Loucy (cell line): ENCODE results near the gene ARHGAP40.

ENCODE experiments used
- H2AFZ ChIP-seq: fragments of 200-600 bp; sonication (generic); 2 replicates; pipeline ENCODE4 v1.6.0; 2016; ENCODE audit warnings: antibody characterized with exemption, mild to moderate bottlenecking, low read length, moderate library complexity
- H3F3A ChIP-seq: fragments of 200-600 bp; 2 replicates; pipeline ENCODE4 v1.6.0; 2016; ENCODE audit warnings: antibody characterized with exemption, low read depth, mild to moderate bottlenecking
- H3K27me3 ChIP-seq: fragments of 200-600 bp; sonication (generic); 2 replicates; pipeline ENCODE4 v1.6.1; 2014; ENCODE audit warnings: low read length, mild to moderate bottlenecking; ENCODE audit not compliant: insufficient read depth, poor library complexity, severe bottlenecking
- H3K36me3 ChIP-seq: fragments of 200-600 bp; sonication (generic); 2 replicates; pipeline ENCODE4 v1.6.1; 2016; ENCODE audit warnings: low read length; ENCODE audit not compliant: insufficient read depth
- H3K4me1 ChIP-seq: fragments of 200-600 bp; sonication (generic); 2 replicates; pipeline ENCODE4 v1.5.1; 2014; ENCODE audit warnings: low read length, mild to moderate bottlenecking; ENCODE audit not compliant: insufficient read depth, poor library complexity, severe bottlenecking
- H3K4me2 ChIP-seq: fragments of 200-600 bp; sonication (generic); 2 replicates; pipeline ENCODE4 v1.6.0; 2014; ENCODE audit warnings: antibody characterized with exemption, low read length, low read depth, mild to moderate bottlenecking; ENCODE audit not compliant: poor library complexity, severe bottlenecking
- H3K4me3 ChIP-seq: fragments of 200-600 bp; sonication (generic); 2 replicates; pipeline ENCODE4 v1.5.1; 2014; ENCODE audit warnings: low read length, mild to moderate bottlenecking, mixed read lengths; ENCODE audit not compliant: poor library complexity, severe bottlenecking
- H3K79me2 ChIP-seq: fragments of 200-600 bp; sonication (generic); 2 replicates; pipeline ENCODE4 v1.6.1; 2014; ENCODE audit warnings: low read length; ENCODE audit not compliant: insufficient read depth
- H3K9ac ChIP-seq: fragments of 200-600 bp; sonication (generic); 2 replicates; pipeline ENCODE4 v1.6.0; 2014; ENCODE audit warnings: mild to moderate bottlenecking, low read depth, low read length, moderate library complexity; ENCODE audit not compliant: poor library complexity, severe bottlenecking
- H3K9me2 ChIP-seq: fragments of 200-600 bp; sonication (generic); replicated peaks from 2 replicates; pipeline ENCODE4 v1.6.1; 2016; ENCODE audit warnings: low read depth, low read length, mixed read lengths
- H3K9me3 ChIP-seq: fragments of 200-600 bp; sonication (generic); 2 replicates; pipeline ENCODE4 v1.6.1; 2014; ENCODE audit warnings: mild to moderate bottlenecking, antibody characterized with exemption, low read length, low read depth; ENCODE audit not compliant: insufficient read depth
- H4K20me1 ChIP-seq: fragments of 200-600 bp; sonication (generic); 2 replicates; pipeline ENCODE4 v1.6.0; 2014; ENCODE audit warnings: antibody characterized with exemption, low read length, mild to moderate bottlenecking; ENCODE audit not compliant: insufficient read depth, poor library complexity, severe bottlenecking
- CTCF ChIP-seq: fragments of 200-600 bp; sonication (generic); conservative IDR thresholded peaks from 2 replicates; pipeline ENCODE4 v1.5.1; 2014; ENCODE audit warnings: mild to moderate bottlenecking, antibody characterized with exemption, low read length
- EZH2phosphoT487 ChIP-seq: fragments of 200-600 bp; IDR thresholded peaks from 2 replicates; pipeline ENCODE4 v1.6.1; 2018; ENCODE audit warnings: antibody characterized with exemption, mild to moderate bottlenecking, moderate library complexity, borderline replicate concordance

The ARHGAP40 gene

GRCh38 chr20:38697306-38697705, 95.7 kb downstream of the ARHGAP40 start:
- Histone ChIP-seq H3K9me3 (no peaks in the 10 kb centered on the region), H3K9me2 (no peaks in the 10 kb centered on the region), H2AFZ (no peak overlapping the region), H3K9ac (no peak overlapping the region), H3F3A (no peaks in the 10 kb centered on the region), H4K20me1 (no peaks in the 10 kb centered on the region), H3K79me2 (no peaks in the 10 kb centered on the region), H3K4me3 (no peak overlapping the region), H3K27me3 (no peaks in the 10 kb centered on the region), H3K4me2 (no peak overlapping the region), H3K4me1 (no peaks in the 10 kb centered on the region), H3K36me3 (no peaks in the 10 kb centered on the region)
- TF ChIP-seq CTCF (no peak), EZH2phosphoT487 (no peak)

GRCh38 chr20:38698541-38698940, 96.9 kb downstream of the ARHGAP40 start:
- no peaks in the 10 kb centered on the region for H3K27me3 ChIP-seq
- H3K36me3 ChIP-seq = no peaks in the 10 kb centered on the region

GRCh38 chr20:38700141-38700540, 98.5 kb downstream of the ARHGAP40 start:
- H3F3A ChIP-seq = no peaks in the 10 kb centered on the region
- no peak overlapping the region for H3K4me2 ChIP-seq
- no peaks in the 10 kb centered on the region for H3K9me2 ChIP-seq
- no peaks in the 10 kb centered on the region for H3K36me3 ChIP-seq
- H4K20me1 ChIP-seq = no peaks in the 10 kb centered on the region
- no peaks in the 10 kb centered on the region for H3K79me2 ChIP-seq
- H3K4me3 ChIP-seq = no peak overlapping the region
- no peak overlapping the region for H3K9ac ChIP-seq
- H3K9me3 ChIP-seq = no peaks in the 10 kb centered on the region
- no peak overlapping the region for H2AFZ ChIP-seq
- TF ChIP-seq CTCF = no peak
- TF ChIP-seq EZH2phosphoT487 = no peak
- no peaks in the 10 kb centered on the region for H3K4me1 ChIP-seq
- H3K27me3 ChIP-seq = no peaks in the 10 kb centered on the region

More at GRCh38 chr20:38698541-38698940, 96.9 kb downstream of the ARHGAP40 start:
- H3K4me3 ChIP-seq = no peak overlapping the region
- H3K4me2 ChIP-seq = no peak overlapping the region
- H3K9ac ChIP-seq = no peak overlapping the region
- no peaks in the 10 kb centered on the region for H3K9me2 ChIP-seq
- H3K79me2 ChIP-seq = no peaks in the 10 kb centered on the region
- no peaks in the 10 kb centered on the region for H3K4me1 ChIP-seq
- no peaks in the 10 kb centered on the region for H3K9me3 ChIP-seq
- no peaks in the 10 kb centered on the region for H3F3A ChIP-seq
- no peaks in the 10 kb centered on the region for H4K20me1 ChIP-seq
- no peak overlapping the region for H2AFZ ChIP-seq
- TF ChIP-seq CTCF = no peak
- TF ChIP-seq EZH2phosphoT487 = no peak
